HG02759 (cell line): Measurements from ENCODE around the gene BHLHA9.
"Not testable (repeated sequence)": the region's sequence is repeated elsewhere in the genome, so short reads cannot be mapped to it uniquely, and the experiment has no call there.

Source experiments
- ATAC-seq: cut with Tn5 transposase; IDR thresholded peaks from one replicate; pipeline ENCODE4 v1.9.1; 2021; ENCODE audit warnings: mild to moderate bottlenecking, moderate library complexity; ENCODE audit not compliant: unreplicated experiment

Gene BHLHA9

DNA sequence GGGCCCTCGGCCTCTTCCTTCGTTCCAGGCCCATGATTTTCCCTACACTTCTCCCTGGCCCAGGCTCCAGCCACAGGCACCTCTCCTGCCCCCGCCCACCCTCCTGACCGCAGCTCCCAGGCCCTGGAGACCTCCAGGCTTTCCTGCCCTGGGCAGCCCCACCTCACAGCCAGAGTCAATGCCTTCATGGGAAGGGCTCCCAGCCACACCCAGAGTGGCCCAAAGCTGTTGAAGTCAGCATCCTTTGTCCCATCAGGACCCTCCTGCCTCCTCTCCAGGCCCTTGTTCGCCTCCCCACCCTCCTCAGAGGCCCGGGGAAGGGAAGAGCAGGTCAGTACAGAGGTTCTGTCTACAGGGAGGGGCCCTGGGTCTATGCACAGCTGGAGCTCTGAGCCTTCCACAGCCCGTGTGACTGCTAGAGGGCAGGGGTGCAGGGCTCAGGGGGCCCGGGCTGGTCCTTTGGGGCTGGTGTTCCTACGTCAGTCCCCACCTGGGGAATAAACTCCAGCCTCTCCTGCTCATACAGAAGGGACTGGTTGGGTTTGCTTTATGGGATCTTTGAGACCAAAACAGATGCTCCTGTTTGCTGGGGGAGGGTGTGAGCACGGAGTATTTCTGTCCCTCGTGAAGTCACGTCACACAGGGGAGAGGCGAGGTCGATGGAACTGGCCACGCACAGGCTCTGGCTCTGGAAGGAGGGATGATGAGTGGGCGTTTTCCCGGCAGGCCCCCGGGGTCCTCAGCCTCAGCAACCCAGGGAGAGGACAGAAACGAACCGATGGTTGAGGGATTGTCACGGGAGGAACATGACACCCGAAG, 29.5 kb downstream of the BHLHA9 start:
- ATAC-seq = no peak

DNA sequence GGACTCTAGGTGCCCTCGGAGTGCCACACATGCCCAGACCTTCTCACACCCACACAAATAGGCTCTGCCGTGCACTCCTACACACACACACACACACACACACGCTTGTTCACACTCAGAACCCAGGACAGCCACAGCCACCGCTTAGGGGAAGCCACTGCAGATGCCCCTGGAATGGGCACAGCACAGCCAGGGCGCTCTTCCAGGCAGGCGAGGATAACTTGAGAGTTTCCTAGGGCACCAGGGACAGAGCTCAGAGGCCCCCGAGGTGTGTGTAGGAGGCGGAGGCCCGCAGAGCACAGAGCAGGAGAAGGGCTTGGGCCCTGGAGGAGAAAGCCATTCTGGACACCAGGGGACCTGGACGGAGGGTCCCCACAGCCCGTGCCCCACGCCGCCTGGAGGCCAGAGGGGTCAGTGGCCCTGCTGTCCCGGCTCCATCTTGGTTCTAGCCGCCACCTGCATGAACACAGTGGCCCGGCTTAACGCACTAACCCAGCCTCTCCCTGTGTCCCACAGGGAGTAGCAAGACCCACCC, 30.2 kb downstream of the BHLHA9 start:
- ATAC-seq = no peak

DNA sequence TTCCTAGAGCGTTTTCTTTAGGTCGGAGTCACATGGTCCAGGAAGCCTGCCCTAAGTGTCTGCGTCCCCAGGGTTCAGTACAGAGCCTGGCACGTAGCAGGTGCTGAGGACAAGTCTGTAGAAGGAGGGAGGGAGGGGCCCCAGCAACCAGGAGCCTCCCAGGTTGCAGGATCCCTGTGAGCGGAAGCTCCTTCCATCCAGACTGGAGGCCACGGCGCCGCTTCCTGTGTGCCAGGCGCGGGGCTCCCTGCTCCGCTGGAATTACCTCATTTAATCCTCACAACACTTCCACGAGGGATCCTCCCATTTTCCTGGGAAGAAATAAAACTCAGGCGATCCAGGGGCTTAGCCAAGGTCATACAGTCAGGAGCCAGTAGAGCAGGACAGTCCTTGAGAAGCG, 31.3 kb downstream of the BHLHA9 start:
- ATAC-seq = no peak

DNA sequence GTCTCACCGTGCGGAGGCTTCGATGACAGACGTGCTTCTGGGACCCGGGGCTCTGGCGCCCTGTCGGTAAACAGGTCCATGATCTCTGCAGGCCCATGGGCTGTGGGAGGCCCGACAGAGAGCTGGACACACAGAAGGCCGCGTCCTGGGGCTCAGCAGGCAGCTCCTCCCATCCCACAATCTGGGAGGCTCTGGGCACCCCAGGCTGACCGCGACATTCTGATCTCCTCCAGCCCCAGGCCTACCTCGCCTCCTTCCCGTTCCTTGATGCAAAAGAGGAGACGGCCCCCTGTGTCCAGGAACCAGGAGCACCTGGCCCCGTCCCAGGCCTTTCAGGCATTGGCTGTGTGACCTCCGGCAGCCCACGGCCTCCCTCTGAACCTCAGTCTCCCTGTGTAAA, 32.5 kb downstream of the BHLHA9 start:
- ATAC-seq = no peak

DNA sequence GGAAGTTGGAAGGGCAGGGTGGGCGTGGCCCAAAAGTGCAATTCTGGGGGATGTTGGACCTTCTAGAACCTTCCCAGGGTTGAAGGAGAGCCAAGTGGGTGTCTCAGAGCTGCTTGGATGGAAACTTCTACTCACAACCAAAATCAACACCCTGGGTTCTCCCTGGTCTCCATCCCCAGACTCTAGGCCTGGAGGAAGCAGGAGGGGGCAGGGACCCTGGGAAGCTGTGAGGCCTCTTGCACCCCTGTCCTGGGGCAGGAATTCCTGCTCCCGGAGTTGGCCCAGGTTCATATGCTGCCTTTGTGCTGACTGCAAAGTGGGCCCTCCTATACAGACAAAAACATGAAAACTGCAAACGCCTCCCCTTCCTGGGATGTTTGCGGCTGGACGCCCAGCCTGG, 34.3 kb downstream of the BHLHA9 start:
- no peak for ATAC-seq

DNA sequence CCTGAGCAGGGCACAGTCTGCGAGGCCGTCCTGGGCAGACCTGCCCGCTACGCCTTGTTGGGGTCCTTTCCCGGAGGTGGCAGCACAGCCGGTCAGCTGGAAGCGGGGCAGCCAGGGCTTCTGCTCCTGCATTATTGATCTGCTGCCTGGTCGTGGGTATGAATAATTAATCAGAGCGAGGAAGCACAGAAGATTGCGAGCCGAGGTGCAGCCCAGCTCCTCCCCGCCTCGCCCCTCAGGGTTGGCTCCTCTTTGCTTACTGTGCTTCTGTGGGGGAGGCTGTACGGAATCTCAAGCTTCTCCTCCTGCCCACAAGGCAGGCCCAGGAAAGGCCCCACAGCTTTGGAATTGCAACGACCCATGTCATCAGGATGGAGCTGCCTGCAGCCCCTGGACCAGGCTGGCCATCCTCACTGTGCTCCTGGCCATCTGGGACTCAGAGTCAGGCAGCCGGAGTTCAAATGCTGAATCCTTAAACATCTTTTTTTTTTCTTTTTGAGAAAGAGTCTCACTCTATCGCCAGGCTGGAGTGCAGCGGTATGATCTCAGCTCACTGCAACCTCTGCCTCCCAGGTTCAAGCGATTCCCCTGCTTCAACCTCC, 34.8 kb downstream of the BHLHA9 start:
- no peak for ATAC-seq

- not testable (repeated sequence) for ATAC-seq
These were observed 37.6 kb downstream of the BHLHA9 start for GRCh38 chr17:1307829-1308228.

- no peak for ATAC-seq
These were observed 42.1 kb downstream of the BHLHA9 start for GRCh38 chr17:1312261-1312870.

GRCh38 chr17:1313270-1314005, 43.2 kb downstream of the BHLHA9 start:
- ATAC-seq = no peak

DNA sequence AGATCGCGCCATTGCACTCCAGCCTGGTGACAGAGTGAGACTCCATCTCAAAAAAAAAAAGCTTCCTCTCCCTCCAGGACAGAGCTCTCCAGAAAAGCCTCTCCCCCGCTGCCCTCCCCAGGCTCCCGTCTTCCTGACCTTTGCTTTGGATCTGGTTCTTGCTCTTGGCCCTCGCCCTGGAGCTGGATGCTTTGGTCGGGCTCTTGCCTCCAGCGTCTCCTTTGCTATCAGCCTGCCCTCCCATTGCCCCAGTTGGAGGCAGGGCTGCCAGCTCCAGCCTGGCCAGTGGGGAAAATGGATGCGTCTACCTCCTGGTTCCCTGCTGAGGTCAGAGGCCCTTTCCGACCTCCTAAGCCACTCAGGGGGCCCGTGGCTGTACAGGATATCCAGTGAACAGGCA, 45.2 kb downstream of the BHLHA9 start:
- no peak for ATAC-seq

- ATAC-seq = no peak
These were observed 45.7 kb downstream of the BHLHA9 start for GRCh38 chr17:1315891-1316403.
